ENCODE data around the gene DCAF7.
A peak's percentile ranks its signal among the peaks of the same experiment; 100 is the strongest.

DCAF7 gene

DNA sequence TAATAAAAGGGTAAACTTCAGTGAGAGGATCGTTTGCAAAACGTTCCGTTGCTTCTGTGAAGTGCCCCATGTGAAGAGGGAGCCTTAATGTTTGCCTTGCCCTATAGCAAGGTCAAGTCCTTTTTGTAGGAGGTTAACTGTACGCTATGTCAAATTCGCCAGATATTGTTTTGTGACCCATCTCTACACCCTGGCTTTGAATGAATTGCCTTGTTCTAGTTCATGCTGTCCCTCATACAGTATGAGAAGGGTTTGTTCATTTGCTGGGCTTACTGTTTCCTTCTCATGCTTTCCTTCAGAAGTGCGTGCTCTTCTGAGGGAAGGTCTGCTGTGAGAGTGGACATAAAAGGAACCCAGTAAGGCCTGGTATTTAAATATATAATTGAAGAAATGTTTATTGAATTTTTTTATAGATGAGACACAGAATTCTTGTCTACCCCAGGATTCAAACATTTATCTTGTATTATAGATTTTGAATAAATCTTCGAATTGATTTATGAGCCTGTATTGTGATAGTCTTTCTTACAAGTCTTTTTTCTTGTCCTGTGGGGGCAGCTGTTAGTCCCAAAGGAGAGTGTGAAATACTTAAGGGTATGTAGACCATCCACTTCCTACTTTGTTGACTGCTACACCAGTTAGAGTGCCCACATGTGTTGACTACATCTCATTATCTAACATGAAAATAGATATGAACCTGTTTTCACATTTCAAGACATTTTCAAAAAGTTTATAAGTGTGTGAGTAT lies 73.7 kb downstream of the DCAF7 start:
- Histone ChIP-seq H2AFZ (ENCODE audit: low read depth, low read length) (no peak overlapping the region), H3K4me3 (ENCODE audit: low read length) (peak overlapping the region; percentile 94), H3K27me3 (ENCODE audit: insufficient read depth, low read length) (no peaks in the 10 kb centered on the region), H3K36me3 (ENCODE audit: insufficient read depth, low read length) (no peaks in the 10 kb centered on the region), H3K9me3 (ENCODE audit: low read length) (no peaks in the 10 kb centered on the region), H3K4me1 (ENCODE audit: insufficient read depth, low read length) (peaks cover 19% of the 10 kb centered on the region)

- H3K4me3 ChIP-seq (ENCODE audit: low read length), result peak overlapping the region; percentile 7
These were observed 74.2 kb downstream of the DCAF7 start for GRCh38 chr17:63624531-63624880.

GRCh38 chr17:63626551-63627180 lies 76.4 kb downstream of the DCAF7 start:
- Histone ChIP-seq H3K4me3 (ENCODE audit: low read length) (no peak overlapping the region), H3K27me3 (ENCODE audit: insufficient read depth, low read length) (no peaks in the 10 kb centered on the region), H2AFZ (ENCODE audit: low read depth, low read length) (no peak overlapping the region), H3K4me1 (ENCODE audit: insufficient read depth, low read length) (peaks cover 14% of the 10 kb centered on the region), H3K36me3 (ENCODE audit: insufficient read depth, low read length) (no peaks in the 10 kb centered on the region), H3K9me3 (ENCODE audit: low read length) (no peaks in the 10 kb centered on the region)

More at GRCh38 chr17:63624531-63624880, 74.2 kb downstream of the DCAF7 start:
- H3K9me3 ChIP-seq (ENCODE audit: low read length), result no peaks in the 10 kb centered on the region
- H2AFZ ChIP-seq (ENCODE audit: low read depth, low read length), result no peak overlapping the region
- no peaks in the 10 kb centered on the region for H3K36me3 ChIP-seq (ENCODE audit: insufficient read depth, low read length)
- H3K4me1 ChIP-seq (ENCODE audit: insufficient read depth, low read length), result peaks cover 19% of the 10 kb centered on the region
- no peaks in the 10 kb centered on the region for H3K27me3 ChIP-seq (ENCODE audit: insufficient read depth, low read length)

DNA sequence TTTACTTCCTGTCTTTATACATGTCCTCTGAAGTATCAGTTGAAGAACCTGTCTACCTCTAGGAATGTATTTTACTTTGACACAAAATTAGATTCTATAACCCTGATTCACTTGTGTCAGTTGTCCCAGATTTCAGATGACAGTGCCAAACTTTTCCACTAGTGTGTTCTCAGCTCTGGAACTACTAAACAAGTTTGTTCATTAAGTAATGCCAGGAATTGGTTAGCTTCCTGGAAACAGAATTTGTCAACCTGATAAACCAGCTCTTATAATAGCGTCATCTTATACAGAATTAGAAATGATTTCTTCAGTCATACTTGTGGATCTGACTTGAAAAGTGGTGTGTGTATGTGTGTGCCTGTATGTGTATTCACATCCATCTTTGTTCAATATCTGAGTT lies 79.3 kb downstream of the DCAF7 start:
- Histone ChIP-seq H3K4me1 (ENCODE audit: insufficient read depth, low read length) (peaks cover 13% of the 10 kb centered on the region), H3K27me3 (ENCODE audit: insufficient read depth, low read length) (no peaks in the 10 kb centered on the region), H3K9me3 (ENCODE audit: low read length) (no peaks in the 10 kb centered on the region), H3K4me3 (ENCODE audit: low read length) (no peak overlapping the region), H2AFZ (ENCODE audit: low read depth, low read length) (no peak overlapping the region), H3K36me3 (ENCODE audit: insufficient read depth, low read length) (peaks cover 14% of the 10 kb centered on the region)

DNA sequence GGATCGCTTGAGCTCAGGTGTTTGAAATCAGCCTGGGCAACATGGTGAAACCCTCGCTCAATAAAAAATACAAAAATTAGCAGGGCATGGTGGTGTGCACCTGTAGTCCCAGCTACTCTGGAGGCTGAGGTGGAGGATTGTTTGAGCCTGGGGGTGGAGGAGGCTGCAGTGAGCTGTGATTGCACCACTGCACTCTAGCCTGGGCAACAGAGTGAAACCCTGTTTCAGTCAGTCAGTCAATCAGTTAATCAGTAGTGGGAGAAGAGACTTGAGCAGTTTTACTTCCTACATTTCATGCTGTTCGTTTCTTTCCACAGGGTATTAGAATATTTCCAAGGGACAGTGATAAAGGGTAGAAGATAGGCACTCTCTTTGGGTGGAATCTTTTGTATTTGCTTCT lies 80.8 kb downstream of the DCAF7 start:
- Histone ChIP-seq H2AFZ (ENCODE audit: low read depth, low read length) (no peak overlapping the region), H3K27me3 (ENCODE audit: insufficient read depth, low read length) (no peaks in the 10 kb centered on the region), H3K36me3 (ENCODE audit: insufficient read depth, low read length) (peaks cover 22% of the 10 kb centered on the region), H3K9me3 (ENCODE audit: low read length) (no peaks in the 10 kb centered on the region), H3K4me3 (ENCODE audit: low read length) (no peak overlapping the region), H3K4me1 (ENCODE audit: insufficient read depth, low read length) (peaks cover 13% of the 10 kb centered on the region)

DNA sequence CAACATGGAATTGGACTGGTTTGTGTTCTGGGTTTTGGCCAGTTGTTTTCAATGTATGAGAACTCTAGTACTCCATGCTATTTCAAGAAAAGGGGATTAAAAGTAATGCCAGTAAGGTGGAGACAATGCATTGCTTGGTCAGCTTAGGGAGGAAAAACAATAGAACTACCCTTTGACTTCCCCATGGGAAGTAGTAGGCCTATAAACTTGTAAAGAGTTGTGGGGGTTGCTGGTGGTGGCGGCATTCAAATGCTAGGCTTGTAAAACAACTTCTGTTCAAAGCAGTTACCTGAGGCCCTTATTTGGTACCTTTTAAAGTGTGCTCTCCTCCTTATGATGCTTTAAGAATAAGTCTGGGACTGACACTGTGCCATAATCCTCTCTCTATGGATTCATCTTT lies 81.3 kb downstream of the DCAF7 start:
- H3K4me1 ChIP-seq (ENCODE audit: insufficient read depth, low read length), result peaks cover 13% of the 10 kb centered on the region

DNA sequence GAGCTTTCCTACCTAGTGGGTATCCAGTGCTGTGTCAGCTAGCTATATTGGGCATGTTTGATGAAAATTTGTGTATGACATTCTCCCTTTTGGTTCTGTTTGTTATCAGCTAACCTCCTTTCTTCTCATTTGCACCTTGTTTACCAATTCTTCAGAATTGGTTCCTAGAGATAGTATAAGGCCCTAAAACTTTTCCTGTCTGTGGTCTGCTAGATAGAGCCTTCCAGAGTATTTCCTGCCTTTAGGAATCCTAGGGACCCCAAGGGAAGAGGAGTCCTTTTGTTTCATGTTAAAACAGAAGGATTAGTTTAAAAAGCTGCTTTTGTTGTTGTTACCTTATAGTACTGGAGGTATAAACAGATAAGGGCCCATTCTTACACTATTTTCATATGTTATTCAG lies 83.5 kb downstream of the DCAF7 start:
- Histone ChIP-seq H3K27me3 (ENCODE audit: insufficient read depth, low read length) (no peaks in the 10 kb centered on the region), H2AFZ (ENCODE audit: low read depth, low read length) (no peak overlapping the region), H3K9me3 (ENCODE audit: low read length) (no peaks in the 10 kb centered on the region), H3K4me3 (ENCODE audit: low read length) (no peak overlapping the region), H3K36me3 (ENCODE audit: insufficient read depth, low read length) (peaks cover 39% of the 10 kb centered on the region), H3K4me1 (ENCODE audit: insufficient read depth, low read length) (peaks cover 13% of the 10 kb centered on the region)

More for the DNA sequence above, 81.3 kb downstream of the DCAF7 start:
- Histone ChIP-seq H3K4me3 (ENCODE audit: low read length) (no peak overlapping the region), H3K9me3 (ENCODE audit: low read length) (no peaks in the 10 kb centered on the region), H3K36me3 (ENCODE audit: insufficient read depth, low read length) (peaks cover 28% of the 10 kb centered on the region), H3K27me3 (ENCODE audit: insufficient read depth, low read length) (no peaks in the 10 kb centered on the region), H2AFZ (ENCODE audit: low read depth, low read length) (no peak overlapping the region)

DNA sequence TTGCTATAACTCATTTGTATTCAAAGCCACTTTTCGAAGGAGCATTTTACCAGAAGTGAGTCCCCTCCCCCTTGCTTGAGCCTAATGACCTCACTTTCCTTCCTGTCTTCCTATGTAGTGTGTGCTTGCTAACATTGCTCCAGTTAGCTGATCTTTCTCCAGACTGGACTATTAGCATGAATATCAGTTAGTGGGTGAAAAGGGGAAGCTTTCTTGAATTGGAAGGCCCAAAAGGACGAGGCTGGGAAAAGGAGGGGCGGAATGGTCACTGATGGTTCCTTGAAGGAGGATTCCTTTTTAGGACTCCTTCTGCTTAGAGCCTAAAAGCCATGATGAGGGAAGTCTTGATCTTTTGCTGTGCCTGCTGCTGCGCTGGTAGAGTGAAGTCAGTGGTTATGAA lies 83.9 kb downstream of the DCAF7 start:
- H3K36me3 ChIP-seq (ENCODE audit: insufficient read depth, low read length), result peaks cover 39% of the 10 kb centered on the region
- H3K4me3 ChIP-seq (ENCODE audit: low read length), result no peak overlapping the region
- H3K4me1 ChIP-seq (ENCODE audit: insufficient read depth, low read length), result peaks cover 13% of the 10 kb centered on the region
- no peaks in the 10 kb centered on the region for H3K27me3 ChIP-seq (ENCODE audit: insufficient read depth, low read length)
- no peaks in the 10 kb centered on the region for H3K9me3 ChIP-seq (ENCODE audit: low read length)
- no peak overlapping the region for H2AFZ ChIP-seq (ENCODE audit: low read depth, low read length)

GRCh38 chr17:63634816-63635215 lies 84.5 kb downstream of the DCAF7 start:
- Histone ChIP-seq H3K4me1 (ENCODE audit: insufficient read depth, low read length) (peaks cover 13% of the 10 kb centered on the region), H3K27me3 (ENCODE audit: insufficient read depth, low read length) (no peaks in the 10 kb centered on the region), H3K4me3 (ENCODE audit: low read length) (no peak overlapping the region), H2AFZ (ENCODE audit: low read depth, low read length) (no peak overlapping the region), H3K36me3 (ENCODE audit: insufficient read depth, low read length) (peaks cover 39% of the 10 kb centered on the region), H3K9me3 (ENCODE audit: low read length) (no peaks in the 10 kb centered on the region)

GRCh38 chr17:63635290-63635689 lies 85.0 kb downstream of the DCAF7 start:
- Histone ChIP-seq H2AFZ (ENCODE audit: low read depth, low read length) (no peak overlapping the region), H3K4me1 (ENCODE audit: insufficient read depth, low read length) (peaks cover 13% of the 10 kb centered on the region), H3K4me3 (ENCODE audit: low read length) (no peak overlapping the region), H3K9me3 (ENCODE audit: low read length) (no peaks in the 10 kb centered on the region), H3K36me3 (ENCODE audit: insufficient read depth, low read length) (peaks cover 39% of the 10 kb centered on the region), H3K27me3 (ENCODE audit: insufficient read depth, low read length) (no peaks in the 10 kb centered on the region)

- H3K9me3 ChIP-seq (ENCODE audit: low read length), result no peaks in the 10 kb centered on the region
- H2AFZ ChIP-seq (ENCODE audit: low read depth, low read length), result no peak overlapping the region
- no peak overlapping the region for H3K4me3 ChIP-seq (ENCODE audit: low read length)
- peaks cover 13% of the 10 kb centered on the region for H3K4me1 ChIP-seq (ENCODE audit: insufficient read depth, low read length)
- peaks cover 39% of the 10 kb centered on the region for H3K36me3 ChIP-seq (ENCODE audit: insufficient read depth, low read length)
- no peaks in the 10 kb centered on the region for H3K27me3 ChIP-seq (ENCODE audit: insufficient read depth, low read length)
These were observed 85.5 kb downstream of the DCAF7 start for GRCh38 chr17:63635787-63636186.

- Histone ChIP-seq H3K27me3 (ENCODE audit: insufficient read depth, low read length) (no peaks in the 10 kb centered on the region), H2AFZ (ENCODE audit: low read depth, low read length) (no peak overlapping the region), H3K4me3 (ENCODE audit: low read length) (no peak overlapping the region), H3K9me3 (ENCODE audit: low read length) (no peaks in the 10 kb centered on the region), H3K36me3 (ENCODE audit: insufficient read depth, low read length) (peaks cover 29% of the 10 kb centered on the region), H3K4me1 (ENCODE audit: insufficient read depth, low read length) (peaks cover 6% of the 10 kb centered on the region)
These were observed 88.8 kb downstream of the DCAF7 start for GRCh38 chr17:63639125-63639524.

- Histone ChIP-seq H3K4me1 (ENCODE audit: insufficient read depth, low read length) (no peaks in the 10 kb centered on the region), H3K27me3 (ENCODE audit: insufficient read depth, low read length) (no peaks in the 10 kb centered on the region), H3K9me3 (ENCODE audit: low read length) (no peaks in the 10 kb centered on the region), H3K36me3 (ENCODE audit: insufficient read depth, low read length) (peaks cover 29% of the 10 kb centered on the region), H2AFZ (ENCODE audit: low read depth, low read length) (no peak overlapping the region), H3K4me3 (ENCODE audit: low read length) (no peak overlapping the region)
These were observed 89.8 kb downstream of the DCAF7 start for GRCh38 chr17:63640038-63640437.
